H1 (cell line): ENCODE data around the gene DDA1. TPM values are rescaled to one million over a fixed set of nuclear protein-coding genes. Genes with fewer than 3 reads are reported as not detected.

ENCODE experiments used
- BRCA1 ChIP-seq: IDR thresholded peaks from 2 replicates; pipeline ENCODE4 v1.6.1; 2012; ENCODE audit warnings: low read depth, low read length, improper control_type of control experiment
- CBX5 ChIP-seq: fragments of 300-800, 300-1000 bp; sonication (generic); IDR thresholded peaks from 2 replicates; pipeline ENCODE4 v1.7.1; 2016; ENCODE audit warnings: antibody characterized with exemption, low read length, low read depth
- CBX8 ChIP-seq: fragments of 300-800, 300-1000 bp; sonication (generic); IDR thresholded peaks from 2 replicates; pipeline ENCODE4 v1.7.1; 2016; ENCODE audit warnings: low read depth, low read length, borderline replicate concordance
- CREB1 ChIP-seq: IDR thresholded peaks from 2 replicates; pipeline ENCODE4 v1.6.1; 2012; ENCODE audit warnings: inconsistent platforms
- EGR1 ChIP-seq: IDR thresholded peaks from 2 replicates; pipeline ENCODE4 v1.6.1; 2011; ENCODE audit warnings: low read depth, low read length, borderline replicate concordance
- FOSL1 ChIP-seq: IDR thresholded peaks from 2 replicates; pipeline ENCODE4 v1.6.1; 2011; ENCODE audit warnings: mild to moderate bottlenecking, low read depth, low read length, moderate library complexity; ENCODE audit not compliant: insufficient read depth
- GABPA ChIP-seq: IDR thresholded peaks from 2 replicates; pipeline ENCODE4 v1.6.1; 2011; ENCODE audit warnings: mild to moderate bottlenecking, low read length, moderate library complexity, borderline replicate concordance; ENCODE audit not compliant: insufficient read depth
- HDAC6 ChIP-seq: IDR thresholded peaks from one replicate; pipeline ENCODE4 v1.7.1; 2012; ENCODE audit warnings: low read depth, mild to moderate bottlenecking, inconsistent platforms, low read length, moderate library complexity
- KDM1A ChIP-seq: fragments of 200-600, 300-600 bp; sonication (generic); IDR thresholded peaks from 2 replicates; pipeline ENCODE4 v1.7.1; 2016; ENCODE audit warnings: mild to moderate bottlenecking, low read length, borderline replicate concordance
- NANOG ChIP-seq: IDR thresholded peaks from 2 replicates; pipeline ENCODE4 v1.6.1; 2011; ENCODE audit warnings: low read length, low read depth, mild to moderate bottlenecking, inconsistent platforms; ENCODE audit not compliant: insufficient read depth, poor library complexity, severe bottlenecking
- NRF1 ChIP-seq: IDR thresholded peaks from 2 replicates; pipeline ENCODE4 v1.6.1; 2011; ENCODE audit warnings: mild to moderate bottlenecking, low read depth, low read length, improper control_type of control experiment
- POLR2AphosphoS5 ChIP-seq: IDR thresholded peaks from 2 replicates; pipeline ENCODE4 v1.6.1; 2011; ENCODE audit warnings: low read depth, low read length
- RBBP5 ChIP-seq: IDR thresholded peaks from 2 replicates; pipeline ENCODE4 v1.7.1; 2012; ENCODE audit warnings: low read depth, mild to moderate bottlenecking, inconsistent platforms, low read length, moderate library complexity, borderline replicate concordance
- RNF2 ChIP-seq: fragments of 200-900, 300-1000 bp; sonication (generic); IDR thresholded peaks from 2 replicates; pipeline ENCODE4 v1.7.1; 2016; ENCODE audit warnings: borderline replicate concordance, low read depth, mild to moderate bottlenecking, antibody characterized with exemption, low read length; ENCODE audit not compliant: poor library complexity, severe bottlenecking; ENCODE audit errors: missing control alignments
- RXRA ChIP-seq: IDR thresholded peaks from 2 replicates; pipeline ENCODE4 v1.6.1; 2011; ENCODE audit warnings: low read depth, mild to moderate bottlenecking, low read length, moderate library complexity; ENCODE audit not compliant: insufficient read depth
- SAP30 ChIP-seq: fragments of 300-600 bp; sonication (generic); IDR thresholded peaks from 2 replicates; pipeline ENCODE4 v1.7.1; 2012; ENCODE audit warnings: low read length, moderate library complexity, mild to moderate bottlenecking, inconsistent platforms; ENCODE audit not compliant: insufficient read depth, insufficient replicate concordance
- SP2 ChIP-seq: IDR thresholded peaks from 2 replicates; pipeline ENCODE4 v1.6.1; 2012; ENCODE audit warnings: mild to moderate bottlenecking, low read length, inconsistent platforms
- SP4 ChIP-seq: IDR thresholded peaks from 2 replicates; pipeline ENCODE4 v1.6.1; 2012; ENCODE audit warnings: low read length, inconsistent platforms
- TAF1 ChIP-seq: IDR thresholded peaks from 2 replicates; pipeline ENCODE4 v1.6.1; 2011; ENCODE audit warnings: mild to moderate bottlenecking, low read depth, low read length
- TAF7 ChIP-seq: optimal IDR thresholded peaks from 2 replicates; pipeline ENCODE3; 2011; ENCODE audit warnings: low read depth, mild to moderate bottlenecking, inconsistent platforms, low read length, moderate library complexity, borderline replicate concordance
- polyA plus RNA-seq, 7 experiments: library from polyadenylated mRNA; depleted of rRNA in 3 of 7; stranded (reverse) in 5 of 7; unstranded in 2 of 7; fragments of >200 nt in 5 of 7; fragments of 200-250 nt in 2 of 7; gene quantifications; 1 replicate in 5 of 7; 2 replicates in 1 of 7; 4 replicates in 1 of 7; pipeline versions ENCODE4 v1.2.1 to v1.2.3, GENCODE V29; 2011 to 2013; ENCODE audit warnings: missing spikeins in 2 of 7, mixed read lengths in 2 of 7
- total RNA-seq: library from RNA; stranded (reverse); fragmentation: NEBNext Ultra II Directional; extraction: Animal tissue kit (Norgen Biotek cat#: 25700); gene quantifications from 2 replicates; pipeline ENCODE4 v1.2.1, GENCODE V29; 2021
- TF ChIP-seq, protein P1 (sequence below): IDR thresholded peaks from 2 replicates; pipeline ENCODE4 v1.6.1; 2012; ENCODE audit warnings: inconsistent platforms
- TF ChIP-seq, protein P2 (sequence below): IDR thresholded peaks from 2 replicates; pipeline ENCODE4 v1.6.1; 2012; ENCODE audit warnings: low read length, inconsistent platforms

DDA1 gene
- total and polyA plus RNA-seq, 2 of the 8 experiments (the other 6 are each of a cell fraction or from before 2014, with no cell fraction given): 29.2 to 34.5 TPM

DNA sequence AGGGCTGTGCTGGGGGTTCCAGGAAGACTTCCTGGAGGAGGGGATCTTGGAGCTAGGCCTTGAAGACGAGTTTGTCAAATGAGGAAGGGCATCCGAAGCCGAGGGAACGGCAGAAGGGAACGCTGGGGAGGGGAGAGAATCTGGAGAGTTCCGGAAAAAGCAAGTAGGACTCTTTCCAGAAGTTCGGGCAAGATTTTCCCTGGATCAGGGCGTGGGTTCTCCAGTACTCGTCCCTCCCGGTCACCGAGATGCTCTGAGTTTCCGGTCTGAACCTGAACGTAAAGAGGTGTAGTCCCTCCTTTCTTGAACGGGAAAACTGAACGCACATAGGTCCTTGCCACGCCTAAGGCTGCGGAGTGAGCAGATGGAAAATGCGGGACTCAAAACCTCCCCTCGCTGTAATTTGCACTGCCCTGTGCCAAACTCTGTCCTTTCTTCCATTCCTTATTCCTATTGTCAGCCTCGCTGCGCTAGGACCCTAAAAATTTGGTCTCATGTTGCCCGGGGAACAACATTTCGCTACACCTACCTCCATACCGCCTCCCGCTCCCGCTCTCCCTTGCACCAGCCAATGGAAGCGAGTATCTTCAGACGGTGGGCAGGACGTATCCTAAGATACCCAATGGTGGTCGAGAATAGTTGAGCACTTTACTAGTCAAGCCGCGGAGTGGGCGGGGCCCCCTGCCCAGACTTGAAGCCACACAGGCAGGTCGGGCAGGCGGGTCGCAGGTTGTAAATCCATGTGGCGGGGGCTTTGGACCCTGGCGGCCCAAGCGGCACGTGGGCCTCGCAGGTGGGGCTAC, 27.7 kb downstream of the DDA1 start, which contains the start of gene GTPBP3 (continued):
- TF ChIP-seq TAF7: peak; percentile 12
- peak; percentile 44 for TF ChIP-seq POLR2AphosphoS5
- TF ChIP-seq CBX8: no peak
- no peak for TF ChIP-seq NRF1
- TF ChIP-seq HDAC6: no peak
- TF ChIP-seq, protein P1, sequence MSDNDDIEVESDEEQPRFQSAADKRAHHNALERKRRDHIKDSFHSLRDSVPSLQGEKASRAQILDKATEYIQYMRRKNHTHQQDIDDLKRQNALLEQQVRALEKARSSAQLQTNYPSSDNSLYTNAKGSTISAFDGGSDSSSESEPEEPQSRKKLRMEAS: peak; percentile 89
- no peak for TF ChIP-seq SAP30
- no peak for TF ChIP-seq CBX5
- TF ChIP-seq NANOG: no peak
- no peak for TF ChIP-seq BRCA1
- TF ChIP-seq GABPA: peak; percentile 86
- TF ChIP-seq CREB1: peak; percentile 72; the same call in 1 of the 2 replicates
- TF ChIP-seq SP2: peak; percentile 38; the same call in 1 of the 2 replicates
- TF ChIP-seq RNF2: no peak
- peak; percentile 26; the same call in 1 of the 2 replicates for TF ChIP-seq KDM1A
- no peak for TF ChIP-seq RXRA
- no peak for TF ChIP-seq FOSL1
- TF ChIP-seq TAF1: peak; percentile 49
- peak; percentile 75 for TF ChIP-seq SP4
- 0 out of 2 replicates have a peak, but pooled peaks have one; percentile 16 for TF ChIP-seq EGR1
- peak; percentile 53; the same call in 1 of the 2 replicates for TF ChIP-seq RBBP5
- TF ChIP-seq, protein P2, sequence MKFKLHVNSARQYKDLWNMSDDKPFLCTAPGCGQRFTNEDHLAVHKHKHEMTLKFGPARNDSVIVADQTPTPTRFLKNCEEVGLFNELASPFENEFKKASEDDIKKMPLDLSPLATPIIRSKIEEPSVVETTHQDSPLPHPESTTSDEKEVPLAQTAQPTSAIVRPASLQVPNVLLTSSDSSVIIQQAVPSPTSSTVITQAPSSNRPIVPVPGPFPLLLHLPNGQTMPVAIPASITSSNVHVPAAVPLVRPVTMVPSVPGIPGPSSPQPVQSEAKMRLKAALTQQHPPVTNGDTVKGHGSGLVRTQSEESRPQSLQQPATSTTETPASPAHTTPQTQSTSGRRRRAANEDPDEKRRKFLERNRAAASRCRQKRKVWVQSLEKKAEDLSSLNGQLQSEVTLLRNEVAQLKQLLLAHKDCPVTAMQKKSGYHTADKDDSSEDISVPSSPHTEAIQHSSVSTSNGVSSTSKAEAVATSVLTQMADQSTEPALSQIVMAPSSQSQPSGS: no peak
